Adipose tissue (tissue), 3 donors: ENCODE data around the gene APOE. TPM values are rescaled to one million over a fixed set of nuclear protein-coding genes. Genes with fewer than 3 reads are reported as not detected.

Source experiments
- polyA plus RNA-seq, 3 donors: library from polyadenylated mRNA; stranded (reverse); fragments of 200-250 nt; gene quantifications; one replicate each; pipeline ENCODE4 v1.2.3, GENCODE V29; 2013
- donor health status: healthy with polysubstance abuse.
- donor health status: Bipolar disorder and iron deficiency.
- donor health status: healthy.

Gene APOE
- polyA plus RNA-seq, 3 donors, result 118 to 1,060 (median 448) TPM

Other genes starting within 250 kb of the APOE start
- gene CEACAM19, start 234.3 kb upstream of the APOE start, polyA plus RNA-seq, result 1 to 10 TPM; 2.7 to 4.8 (median 3.8) TPM
- gene CEACAM16, start 206.6 kb upstream of the APOE start, polyA plus RNA-seq, result under 1 TPM in 1 of 3 donors, not detected in 2; 0.07 TPM
- 100 to 1,000 TPM in 1 of 3 donors, 10 to 100 TPM in 2; 33.4 to 150 (median 97.6) TPM for gene BCL3, start 157.1 kb upstream of the APOE start, polyA plus RNA-seq
- 10 to 100 TPM in 1 of 3 donors, 1 to 10 TPM in 1, under 1 TPM in 1; 0.45 to 11.1 (median 2.0) TPM for gene CBLC, start 127.9 kb upstream of the APOE start, polyA plus RNA-seq
- gene BCAM, start 96.7 kb upstream of the APOE start, polyA plus RNA-seq, result 10 to 100 TPM; 23.8 to 66.5 (median 62.1) TPM
- gene NECTIN2, start 59.5 kb upstream of the APOE start, polyA plus RNA-seq, result 10 to 100 TPM; 23.8 to 83.0 (median 58.7) TPM
- 10 to 100 TPM; 25.6 to 60.5 (median 26.4) TPM for gene TOMM40, start 14.5 kb upstream of the APOE start, polyA plus RNA-seq
- 10 to 100 TPM; 33.9 to 42.9 (median 40.3) TPM for gene APOC1, start 8.8 kb downstream of the APOE start, polyA plus RNA-seq
- gene APOC4, start 36.4 kb downstream of the APOE start, polyA plus RNA-seq, result not detected
- gene APOC2, start 40.3 kb downstream of the APOE start, polyA plus RNA-seq, result under 1 TPM in 2 of 3 donors, not detected in 1; 0.18 to 0.36 TPM
- gene CLPTM1, start 49.6 kb downstream of the APOE start, polyA plus RNA-seq, result 100 to 1,000 TPM in 1 of 3 donors, 10 to 100 TPM in 2; 55.8 to 151 (median 75.7) TPM
- 10 to 100 TPM; 11.0 to 64.9 (median 12.7) TPM for gene RELB, start 95.7 kb downstream of the APOE start, polyA plus RNA-seq
- 10 to 100 TPM; 40.2 to 73.4 (median 57.3) TPM for gene CLASRP, start 133.2 kb downstream of the APOE start, polyA plus RNA-seq
- under 1 TPM; 0.22 to 0.48 (median 0.45) TPM for gene ZNF296, start 170.7 kb downstream of the APOE start, polyA plus RNA-seq
- 10 to 100 TPM; 12.4 to 29.6 (median 19.3) TPM for gene GEMIN7, start 173.5 kb downstream of the APOE start, polyA plus RNA-seq
- gene PPP1R37, start 187.4 kb downstream of the APOE start, polyA plus RNA-seq, result 10 to 100 TPM; 15.4 to 17.5 (median 16.9) TPM